Measurements from ENCODE around the gene LNPK. TPM values are rescaled to one million over a fixed set of nuclear protein-coding genes. Genes with fewer than 3 reads are reported as not detected.
A peak's percentile ranks its signal among the peaks of the same experiment; 100 is the strongest.

The LNPK gene
- total and polyA plus RNA-seq, 9 of the 15 experiments (the other 6 are each of a cell fraction or from before 2014, with no cell fraction given) = 6.4 to 40.4 (median 21.3) TPM

- TF ChIP-seq, protein P1, sequence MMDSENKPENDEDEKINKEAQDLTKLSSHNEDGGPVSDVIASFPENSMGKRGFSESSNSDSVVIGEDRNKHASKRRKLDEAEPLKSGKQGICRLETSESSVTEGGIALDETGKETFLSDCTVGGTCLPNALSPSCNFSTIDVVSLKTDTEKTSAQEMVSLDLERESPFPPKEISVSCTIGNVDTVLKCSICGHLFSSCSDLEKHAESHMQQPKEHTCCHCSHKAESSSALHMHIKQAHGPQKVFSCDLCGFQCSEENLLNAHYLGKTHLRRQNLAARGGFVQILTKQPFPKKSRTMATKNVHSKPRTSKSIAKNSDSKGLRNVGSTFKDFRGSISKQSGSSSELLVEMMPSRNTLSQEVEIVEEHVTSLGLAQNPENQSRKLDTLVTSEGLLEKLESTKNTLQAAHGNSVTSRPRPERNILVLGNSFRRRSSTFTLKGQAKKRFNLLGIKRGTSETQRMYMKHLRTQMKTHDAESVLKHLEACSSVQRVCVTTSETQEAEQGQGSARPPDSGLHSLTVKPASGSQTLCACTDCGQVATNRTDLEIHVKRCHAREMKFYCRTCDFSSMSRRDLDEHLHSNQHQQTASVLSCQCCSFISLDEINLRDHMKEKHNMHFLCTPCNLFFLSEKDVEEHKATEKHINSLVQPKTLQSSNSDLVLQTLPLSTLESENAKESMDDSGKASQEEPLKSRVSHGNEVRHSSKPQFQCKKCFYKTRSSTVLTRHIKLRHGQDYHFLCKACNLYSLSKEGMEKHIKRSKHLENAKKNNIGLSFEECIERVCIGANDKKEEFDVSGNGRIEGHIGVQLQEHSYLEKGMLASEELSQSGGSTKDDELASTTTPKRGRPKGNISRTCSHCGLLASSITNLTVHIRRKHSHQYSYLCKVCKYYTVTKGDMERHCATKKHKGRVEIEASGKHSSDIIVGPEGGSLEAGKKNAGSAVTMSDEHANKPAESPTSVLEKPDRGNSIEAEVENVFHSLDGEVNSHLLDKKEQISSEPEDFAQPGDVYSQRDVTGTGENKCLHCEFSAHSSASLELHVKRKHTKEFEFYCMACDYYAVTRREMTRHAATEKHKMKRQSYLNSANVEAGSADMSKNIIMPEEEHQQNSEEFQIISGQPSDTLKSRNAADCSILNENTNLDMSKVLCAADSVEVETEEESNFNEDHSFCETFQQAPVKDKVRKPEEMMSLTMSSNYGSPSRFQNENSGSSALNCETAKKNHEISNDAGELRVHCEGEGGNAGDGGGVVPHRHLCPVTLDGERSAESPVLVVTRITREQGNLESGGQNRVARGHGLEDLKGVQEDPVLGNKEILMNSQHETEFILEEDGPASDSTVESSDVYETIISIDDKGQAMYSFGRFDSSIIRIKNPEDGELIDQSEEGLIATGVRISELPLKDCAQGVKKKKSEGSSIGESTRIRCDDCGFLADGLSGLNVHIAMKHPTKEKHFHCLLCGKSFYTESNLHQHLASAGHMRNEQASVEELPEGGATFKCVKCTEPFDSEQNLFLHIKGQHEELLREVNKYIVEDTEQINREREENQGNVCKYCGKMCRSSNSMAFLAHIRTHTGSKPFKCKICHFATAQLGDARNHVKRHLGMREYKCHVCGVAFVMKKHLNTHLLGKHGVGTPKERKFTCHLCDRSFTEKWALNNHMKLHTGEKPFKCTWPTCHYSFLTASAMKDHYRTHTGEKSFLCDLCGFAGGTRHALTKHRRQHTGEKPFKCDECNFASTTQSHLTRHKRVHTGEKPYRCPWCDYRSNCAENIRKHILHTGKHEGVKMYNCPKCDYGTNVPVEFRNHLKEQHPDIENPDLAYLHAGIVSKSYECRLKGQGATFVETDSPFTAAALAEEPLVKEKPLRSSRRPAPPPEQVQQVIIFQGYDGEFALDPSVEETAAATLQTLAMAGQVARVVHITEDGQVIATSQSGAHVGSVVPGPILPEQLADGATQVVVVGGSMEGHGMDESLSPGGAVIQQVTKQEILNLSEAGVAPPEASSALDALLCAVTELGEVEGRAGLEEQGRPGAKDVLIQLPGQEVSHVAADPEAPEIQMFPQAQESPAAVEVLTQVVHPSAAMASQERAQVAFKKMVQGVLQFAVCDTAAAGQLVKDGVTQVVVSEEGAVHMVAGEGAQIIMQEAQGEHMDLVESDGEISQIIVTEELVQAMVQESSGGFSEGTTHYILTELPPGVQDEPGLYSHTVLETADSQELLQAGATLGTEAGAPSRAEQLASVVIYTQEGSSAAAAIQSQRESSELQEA (IDR thresholded peaks at IDR 0.05; ENCODE audit: low read depth) = no peak
- TF ChIP-seq RBM22 (IDR thresholded peaks at IDR 0.05; ENCODE audit: low read depth, low read length, poor library complexity, severe bottlenecking) (no peak), ZNF436 (CRISPR knock-in tag; IDR thresholded peaks at IDR 0.05) (no peak), PPARD (CRISPR knock-in tag; IDR thresholded peaks at IDR 0.05) (no peak), ELF2 (CRISPR knock-in tag; IDR thresholded peaks at IDR 0.05) (no peak), RCOR1 (IDR thresholded peaks at IDR 0.05; ENCODE audit: borderline replicate concordance in 1 of 2, low read depth in 2 of 2, low read length in 2 of 2) (peak in 1 of 2 experiments; percentile 47; a peak in 1 of 4 replicates), EGR1 (conservative IDR thresholded peaks at IDR 0.05) (no peak), HES1 (IDR thresholded peaks at IDR 0.05; ENCODE audit: low read depth) (no peak), NCOA1 (IDR thresholded peaks at IDR 0.05; ENCODE audit: low read depth) (no peak), ESRRB (CRISPR knock-in tag; IDR thresholded peaks at IDR 0.05; ENCODE audit: borderline replicate concordance) (no peak), DNMT1 (IDR thresholded peaks at IDR 0.05) (no peak)
- TF ChIP-seq, protein P2, sequence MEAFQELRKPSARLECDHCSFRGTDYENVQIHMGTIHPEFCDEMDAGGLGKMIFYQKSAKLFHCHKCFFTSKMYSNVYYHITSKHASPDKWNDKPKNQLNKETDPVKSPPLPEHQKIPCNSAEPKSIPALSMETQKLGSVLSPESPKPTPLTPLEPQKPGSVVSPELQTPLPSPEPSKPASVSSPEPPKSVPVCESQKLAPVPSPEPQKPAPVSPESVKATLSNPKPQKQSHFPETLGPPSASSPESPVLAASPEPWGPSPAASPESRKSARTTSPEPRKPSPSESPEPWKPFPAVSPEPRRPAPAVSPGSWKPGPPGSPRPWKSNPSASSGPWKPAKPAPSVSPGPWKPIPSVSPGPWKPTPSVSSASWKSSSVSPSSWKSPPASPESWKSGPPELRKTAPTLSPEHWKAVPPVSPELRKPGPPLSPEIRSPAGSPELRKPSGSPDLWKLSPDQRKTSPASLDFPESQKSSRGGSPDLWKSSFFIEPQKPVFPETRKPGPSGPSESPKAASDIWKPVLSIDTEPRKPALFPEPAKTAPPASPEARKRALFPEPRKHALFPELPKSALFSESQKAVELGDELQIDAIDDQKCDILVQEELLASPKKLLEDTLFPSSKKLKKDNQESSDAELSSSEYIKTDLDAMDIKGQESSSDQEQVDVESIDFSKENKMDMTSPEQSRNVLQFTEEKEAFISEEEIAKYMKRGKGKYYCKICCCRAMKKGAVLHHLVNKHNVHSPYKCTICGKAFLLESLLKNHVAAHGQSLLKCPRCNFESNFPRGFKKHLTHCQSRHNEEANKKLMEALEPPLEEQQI (IDR thresholded peaks at IDR 0.05) = 0 out of 2 replicates have a peak, but pooled peaks have one; percentile 16
- TF ChIP-seq, protein P3, sequence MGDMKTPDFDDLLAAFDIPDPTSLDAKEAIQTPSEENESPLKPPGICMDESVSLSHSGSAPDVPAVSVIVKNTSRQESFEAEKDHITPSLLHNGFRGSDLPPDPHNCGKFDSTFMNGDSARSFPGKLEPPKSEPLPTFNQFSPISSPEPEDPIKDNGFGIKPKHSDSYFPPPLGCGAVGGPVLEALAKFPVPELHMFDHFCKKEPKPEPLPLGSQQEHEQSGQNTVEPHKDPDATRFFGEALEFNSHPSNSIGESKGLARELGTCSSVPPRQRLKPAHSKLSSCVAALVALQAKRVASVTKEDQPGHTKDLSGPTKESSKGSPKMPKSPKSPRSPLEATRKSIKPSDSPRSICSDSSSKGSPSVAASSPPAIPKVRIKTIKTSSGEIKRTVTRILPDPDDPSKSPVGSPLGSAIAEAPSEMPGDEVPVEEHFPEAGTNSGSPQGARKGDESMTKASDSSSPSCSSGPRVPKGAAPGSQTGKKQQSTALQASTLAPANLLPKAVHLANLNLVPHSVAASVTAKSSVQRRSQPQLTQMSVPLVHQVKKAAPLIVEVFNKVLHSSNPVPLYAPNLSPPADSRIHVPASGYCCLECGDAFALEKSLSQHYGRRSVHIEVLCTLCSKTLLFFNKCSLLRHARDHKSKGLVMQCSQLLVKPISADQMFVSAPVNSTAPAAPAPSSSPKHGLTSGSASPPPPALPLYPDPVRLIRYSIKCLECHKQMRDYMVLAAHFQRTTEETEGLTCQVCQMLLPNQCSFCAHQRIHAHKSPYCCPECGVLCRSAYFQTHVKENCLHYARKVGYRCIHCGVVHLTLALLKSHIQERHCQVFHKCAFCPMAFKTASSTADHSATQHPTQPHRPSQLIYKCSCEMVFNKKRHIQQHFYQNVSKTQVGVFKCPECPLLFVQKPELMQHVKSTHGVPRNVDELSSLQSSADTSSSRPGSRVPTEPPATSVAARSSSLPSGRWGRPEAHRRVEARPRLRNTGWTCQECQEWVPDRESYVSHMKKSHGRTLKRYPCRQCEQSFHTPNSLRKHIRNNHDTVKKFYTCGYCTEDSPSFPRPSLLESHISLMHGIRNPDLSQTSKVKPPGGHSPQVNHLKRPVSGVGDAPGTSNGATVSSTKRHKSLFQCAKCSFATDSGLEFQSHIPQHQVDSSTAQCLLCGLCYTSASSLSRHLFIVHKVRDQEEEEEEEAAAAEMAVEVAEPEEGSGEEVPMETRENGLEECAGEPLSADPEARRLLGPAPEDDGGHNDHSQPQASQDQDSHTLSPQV (IDR thresholded peaks at IDR 0.05) = peak; percentile 65
Measured at GRCh38 chr2:176018708-176019107, 16.6 kb upstream of the LNPK start (continued).

Measured in K562 (cell line).